Measurements from ENCODE around the gene MEP1B.

Gene MEP1B

DNA sequence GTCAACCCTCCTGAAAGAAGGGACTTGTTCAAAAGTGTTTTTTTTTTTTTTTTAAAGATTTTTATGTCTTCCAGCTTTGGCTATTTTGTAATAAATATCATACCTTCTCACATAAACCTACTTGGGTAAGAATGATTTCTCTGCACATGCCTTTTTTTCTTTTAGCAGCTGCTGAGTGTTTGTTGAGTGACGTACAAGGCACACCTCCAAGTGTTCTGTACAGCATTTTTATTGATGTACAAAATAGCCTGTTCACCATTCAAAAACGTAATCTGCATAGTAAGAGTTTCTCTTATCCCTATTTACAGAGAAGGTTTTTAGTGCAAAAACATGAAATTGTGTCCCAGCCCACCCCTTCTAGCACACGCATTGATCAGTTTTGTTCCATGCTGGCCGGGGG lies 77.6 kb downstream of the MEP1B start:
- TF ChIP-seq, protein P1, sequence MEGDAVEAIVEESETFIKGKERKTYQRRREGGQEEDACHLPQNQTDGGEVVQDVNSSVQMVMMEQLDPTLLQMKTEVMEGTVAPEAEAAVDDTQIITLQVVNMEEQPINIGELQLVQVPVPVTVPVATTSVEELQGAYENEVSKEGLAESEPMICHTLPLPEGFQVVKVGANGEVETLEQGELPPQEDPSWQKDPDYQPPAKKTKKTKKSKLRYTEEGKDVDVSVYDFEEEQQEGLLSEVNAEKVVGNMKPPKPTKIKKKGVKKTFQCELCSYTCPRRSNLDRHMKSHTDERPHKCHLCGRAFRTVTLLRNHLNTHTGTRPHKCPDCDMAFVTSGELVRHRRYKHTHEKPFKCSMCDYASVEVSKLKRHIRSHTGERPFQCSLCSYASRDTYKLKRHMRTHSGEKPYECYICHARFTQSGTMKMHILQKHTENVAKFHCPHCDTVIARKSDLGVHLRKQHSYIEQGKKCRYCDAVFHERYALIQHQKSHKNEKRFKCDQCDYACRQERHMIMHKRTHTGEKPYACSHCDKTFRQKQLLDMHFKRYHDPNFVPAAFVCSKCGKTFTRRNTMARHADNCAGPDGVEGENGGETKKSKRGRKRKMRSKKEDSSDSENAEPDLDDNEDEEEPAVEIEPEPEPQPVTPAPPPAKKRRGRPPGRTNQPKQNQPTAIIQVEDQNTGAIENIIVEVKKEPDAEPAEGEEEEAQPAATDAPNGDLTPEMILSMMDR (IDR thresholded peaks at IDR 0.05): no peak
- no peak for TF ChIP-seq ZFX (IDR thresholded peaks at IDR 0.05; ENCODE audit: borderline replicate concordance)
- H3K27ac ChIP-seq: no peak overlapping the region

All from 22Rv1 (cell line).